Measurements from ENCODE around the gene ADRA1B.

The ADRA1B gene

GRCh38 chr5:159928122-159928909 lies 12.0 kb downstream of the ADRA1B start:
- DNase-seq (ENCODE audit: low read depth): no peak

GRCh38 chr5:159929176-159929575 lies 12.9 kb downstream of the ADRA1B start:
- DNase-seq (ENCODE audit: low read depth): no peak

- no peak for DNase-seq (ENCODE audit: low read depth)
These were observed 17.5 kb downstream of the ADRA1B start for GRCh38 chr5:159933531-159934485.

GRCh38 chr5:159935946-159936345 lies 19.7 kb downstream of the ADRA1B start:
- no peak for DNase-seq (ENCODE audit: low read depth)

- no peak for DNase-seq (ENCODE audit: low read depth)
These were observed 20.5 kb downstream of the ADRA1B start for GRCh38 chr5:159936686-159937329.

- DNase-seq (ENCODE audit: low read depth): no peak
These were observed 21.3 kb downstream of the ADRA1B start for GRCh38 chr5:159937580-159937979.

- DNase-seq (ENCODE audit: low read depth): no peak
These were observed 27.0 kb downstream of the ADRA1B start for GRCh38 chr5:159943326-159943725.

- no peak for DNase-seq (ENCODE audit: low read depth)
These were observed 27.8 kb downstream of the ADRA1B start for GRCh38 chr5:159944056-159944600.

GRCh38 chr5:159945359-159945758 lies 29.1 kb downstream of the ADRA1B start:
- DNase-seq (ENCODE audit: low read depth): no peak

- DNase-seq (ENCODE audit: low read depth): no peak
These were observed 31.6 kb downstream of the ADRA1B start for GRCh38 chr5:159947708-159948358.

- no peak for DNase-seq (ENCODE audit: low read depth)
These were observed 35.1 kb downstream of the ADRA1B start for GRCh38 chr5:159951387-159951786.

GRCh38 chr5:159951834-159952233 lies 35.6 kb downstream of the ADRA1B start:
- DNase-seq (ENCODE audit: low read depth): no peak

GRCh38 chr5:159953609-159954008 lies 37.3 kb downstream of the ADRA1B start:
- no peak for DNase-seq (ENCODE audit: low read depth)

- DNase-seq (ENCODE audit: low read depth): no peak
These were observed 38.9 kb downstream of the ADRA1B start for GRCh38 chr5:159955056-159955624.

- DNase-seq (ENCODE audit: low read depth): no peak
These were observed 39.8 kb downstream of the ADRA1B start for GRCh38 chr5:159956074-159956473.

GRCh38 chr5:159961176-159962160 lies 45.2 kb downstream of the ADRA1B start:
- DNase-seq (ENCODE audit: low read depth): no peak

GRCh38 chr5:159962214-159962613 lies 45.9 kb downstream of the ADRA1B start:
- DNase-seq (ENCODE audit: low read depth): no peak

- no peak for DNase-seq (ENCODE audit: low read depth)
These were observed 47.7 kb downstream of the ADRA1B start for GRCh38 chr5:159963935-159964334.

- DNase-seq (ENCODE audit: low read depth): no peak
These were observed 49.0 kb downstream of the ADRA1B start for GRCh38 chr5:159965031-159965837.

All from stimulated activated CD8-positive, alpha-beta memory T cell treated with anti-CD3 and anti-CD28 coated beads, Interleukin-12 subunit alpha, Interleukin-12 subunit beta, amount 100 ng/mL, for 1 hour (primary cell).